H9 (cell line): Measurements from ENCODE around the gene VGLL3. TPM values are rescaled to one million over a fixed set of nuclear protein-coding genes. Genes with fewer than 3 reads are reported as not detected.

ENCODE experiments used
- DNase-seq: peaks from one replicate; pipeline ENCODE4 v3.0.0-alpha.2; 2017
- H2AFZ ChIP-seq: one replicate; pipeline ENCODE4 v1.6.1; 2013; ENCODE audit warnings: mild to moderate bottlenecking, low read length, control low read depth, moderate library complexity
- H2AK5ac ChIP-seq: 2 replicates; pipeline ENCODE4 v1.6.1; 2013; ENCODE audit warnings: low read length, control low read depth, mixed read lengths; ENCODE audit not compliant: insufficient read length
- H2BK120ac ChIP-seq: one replicate; pipeline ENCODE4 v1.6.1; 2013; ENCODE audit warnings: low read depth, mild to moderate bottlenecking, low read length, control low read depth, inconsistent platforms; ENCODE audit not compliant: poor library complexity, severe bottlenecking
- H2BK12ac ChIP-seq: 2 replicates; pipeline ENCODE4 v1.6.1; 2013; ENCODE audit warnings: low read length, control low read depth, mixed read lengths, low read depth; ENCODE audit not compliant: insufficient read length
- H2BK15ac ChIP-seq: 2 replicates; pipeline ENCODE4 v1.6.1; 2013; ENCODE audit warnings: low read depth, low read length, control low read depth
- H2BK20ac ChIP-seq: one replicate; pipeline ENCODE4 v1.6.1; 2013; ENCODE audit warnings: low read depth, mild to moderate bottlenecking, low read length, control low read depth, inconsistent platforms; ENCODE audit not compliant: poor library complexity, severe bottlenecking
- H2BK5ac ChIP-seq: 2 replicates; pipeline ENCODE4 v1.6.1; 2013; ENCODE audit warnings: low read length, control low read depth, mixed read lengths; ENCODE audit not compliant: insufficient read length
- H3K14ac ChIP-seq: 2 replicates; pipeline ENCODE4 v1.6.1; 2013; ENCODE audit warnings: low read length, control low read depth; ENCODE audit not compliant: insufficient read depth
- H3K18ac ChIP-seq: 2 replicates; pipeline ENCODE4 v1.6.1; 2013; ENCODE audit warnings: low read depth, mild to moderate bottlenecking, mixed read lengths, low read length, control low read depth; ENCODE audit not compliant: insufficient read length
- H3K23ac ChIP-seq: 2 replicates; pipeline ENCODE4 v1.6.1; 2013; ENCODE audit warnings: low read length, control low read depth, mixed read lengths, low read depth; ENCODE audit not compliant: insufficient read length
- H3K23me2 ChIP-seq: 2 replicates; pipeline ENCODE4 v1.6.1; 2013; ENCODE audit warnings: low read depth, mild to moderate bottlenecking, mixed read lengths, low read length, control low read depth; ENCODE audit not compliant: insufficient read length, poor library complexity, severe bottlenecking
- H3K27ac ChIP-seq: 2 replicates; pipeline ENCODE4 v1.5.1; 2013; ENCODE audit warnings: low read length, control low read depth, mixed read lengths, low read depth; ENCODE audit not compliant: insufficient read length
- H3K27me3 ChIP-seq: 2 replicates; pipeline ENCODE4 v1.6.1; 2013; ENCODE audit warnings: low read length, control low read depth, inconsistent platforms; ENCODE audit not compliant: insufficient read depth
- H3K4ac ChIP-seq: 2 replicates; pipeline ENCODE4 v1.6.1; 2013; ENCODE audit warnings: low read depth, mild to moderate bottlenecking, control low read depth, inconsistent platforms, low read length, moderate library complexity
- H3K4me1 ChIP-seq: 2 replicates; pipeline ENCODE4 v1.6.1; 2013; ENCODE audit warnings: low read length, control low read depth, inconsistent platforms; ENCODE audit not compliant: insufficient read depth
- H3K4me2 ChIP-seq: 2 replicates; pipeline ENCODE4 v1.6.1; 2013; ENCODE audit warnings: low read length, control low read depth, mixed read lengths; ENCODE audit not compliant: insufficient read length, insufficient read depth
- H3K56ac ChIP-seq: 2 replicates; pipeline ENCODE4 v1.6.1; 2013; ENCODE audit warnings: low read depth, mild to moderate bottlenecking, mixed read lengths, low read length, control low read depth; ENCODE audit not compliant: insufficient read length
- H3K79me1 ChIP-seq: 2 replicates; pipeline ENCODE4 v1.6.1; 2013; ENCODE audit warnings: low read depth, mild to moderate bottlenecking, moderate library complexity, low read length, control low read depth, inconsistent platforms; ENCODE audit not compliant: insufficient read depth, poor library complexity, severe bottlenecking
- H3K79me2 ChIP-seq: 2 replicates; pipeline ENCODE4 v1.6.1; 2013; ENCODE audit warnings: low read length, control low read depth, inconsistent platforms; ENCODE audit not compliant: insufficient read depth
- H3K9ac ChIP-seq: 2 replicates; pipeline ENCODE4 v1.6.1; 2013; ENCODE audit warnings: low read length, control low read depth, mixed read lengths; ENCODE audit not compliant: insufficient read length; ENCODE audit errors: extremely low read depth
- H3K9me3 ChIP-seq: one replicate; pipeline ENCODE4 v1.6.1; 2013; ENCODE audit warnings: low read depth, low read length, inconsistent platforms; ENCODE audit not compliant: control insufficient read depth
- H3T11ph ChIP-seq: one replicate; pipeline ENCODE4 v1.6.1; 2013; ENCODE audit warnings: mild to moderate bottlenecking, low read length, control low read depth, inconsistent platforms
- H4K20me1 ChIP-seq: one replicate; pipeline ENCODE4 v1.6.1; 2013; ENCODE audit not compliant: control insufficient read depth, insufficient read length, insufficient read depth
- H4K5ac ChIP-seq: 2 replicates; pipeline ENCODE4 v1.6.1; 2013; ENCODE audit warnings: low read depth, mild to moderate bottlenecking, mixed read lengths, low read length, control low read depth; ENCODE audit not compliant: insufficient read length
- H4K8ac ChIP-seq: replicated peaks from 2 replicates; pipeline ENCODE4 v1.6.1; 2013; ENCODE audit warnings: low read length, control low read depth, mixed read lengths, low read depth; ENCODE audit not compliant: insufficient read length
- H4K91ac ChIP-seq: 2 replicates; pipeline ENCODE4 v1.6.1; 2013; ENCODE audit warnings: low read depth, mild to moderate bottlenecking, moderate library complexity, mixed read lengths, low read length, control low read depth; ENCODE audit not compliant: insufficient read length
- H3K27ac Mint-ChIP-seq, 3 experiments: 2 replicates in 2 of 3; 3 replicates in 1 of 3; pipeline ENCODE4 v1.8.0; 2020 to 2021; ENCODE audit warnings: mixed read lengths in 3 of 3, mild to moderate bottlenecking in 1 of 3, moderate library complexity in 1 of 3
- H3K27me3 Mint-ChIP-seq: 2 replicates; pipeline ENCODE4 v1.8.0; 2021; ENCODE audit warnings: low read depth, mild to moderate bottlenecking, moderate library complexity, mixed read lengths
- H3K36me3 Mint-ChIP-seq, 3 experiments: 2 replicates in 2 of 3; 3 replicates in 1 of 3; pipeline ENCODE4 v1.8.0; 2020 to 2021; ENCODE audit warnings: low read depth in 3 of 3, mixed read lengths in 3 of 3; ENCODE audit not compliant: insufficient read depth in 1 of 3
- H3K4me1 Mint-ChIP-seq, 2 experiments: 2 replicates each; pipeline ENCODE4 v1.8.0; 2020; ENCODE audit warnings: mixed read lengths in 2 of 2
- H3K4me3 Mint-ChIP-seq, 2 experiments: 2 replicates in 1 of 2; 3 replicates in 1 of 2; pipeline ENCODE4 v1.8.0; 2020 to 2021; ENCODE audit warnings: mild to moderate bottlenecking in 2 of 2, mixed read lengths in 2 of 2, moderate library complexity in 1 of 2
- H3K9me3 Mint-ChIP-seq, 2 experiments: 2 replicates in 1 of 2; 3 replicates in 1 of 2; pipeline ENCODE4 v1.8.0; 2020; ENCODE audit warnings: mild to moderate bottlenecking in 2 of 2, mixed read lengths in 2 of 2, moderate library complexity in 1 of 2
- WGBS: extraction: QIAGEN DNeasy Blood & Tissue Kit; methylation state at CpG from one replicate; pipeline ENCODE4 v1.1.7; 2013; ENCODE audit warnings: missing lambda C conversion rate, low lambda C conversion rate, mixed read lengths; ENCODE audit not compliant: insufficient read length; ENCODE audit errors: extremely low coverage; 5-methylcytosine and 5-hydroxymethylcytosine counted together
- total RNA-seq: library from RNA; stranded (reverse); gene quantifications from 2 replicates; pipeline ENCODE4 v1.2.1, GENCODE V29; 2021
- TF ChIP-seq, protein P1 (sequence below): fragments of 200-600 bp; sonication (generic); conservative IDR thresholded peaks from 3 replicates; pipeline ENCODE4 v1.8.0; 2021; ENCODE audit warnings: antibody characterized with exemption, mild to moderate bottlenecking

Gene VGLL3
- total RNA-seq, 1 experiment from 2014 or later = 19.7 TPM

DNA sequence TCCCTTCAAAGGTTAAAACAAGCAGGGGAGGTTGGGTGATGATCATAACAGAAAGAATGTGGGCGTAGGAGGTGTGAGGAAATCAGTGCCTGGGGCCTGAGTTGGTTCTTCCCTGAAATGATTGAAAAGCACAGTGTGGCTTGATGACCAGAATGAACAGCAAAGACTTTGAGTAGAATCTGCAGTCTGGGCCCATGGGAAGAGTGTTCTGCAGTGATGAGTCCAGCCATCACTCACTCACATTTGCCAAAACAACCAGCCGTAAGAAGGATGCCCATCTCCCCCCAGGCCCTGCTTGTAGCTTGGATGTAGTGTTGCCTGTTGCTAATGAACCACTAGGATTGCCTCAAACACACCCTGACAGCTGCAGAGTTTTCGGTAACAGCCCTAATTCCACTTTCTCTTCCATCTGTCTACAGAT lies 67.9 kb downstream of the VGLL3 start:
- Histone ChIP-seq H3K4ac (no peak overlapping the region), H3T11ph (no peak overlapping the region), H2BK120ac (no peak overlapping the region), H3K79me2 (no peaks in the 10 kb centered on the region), H3K9ac (no peak overlapping the region), H4K5ac (no peak overlapping the region), H3K4me1 (peaks cover 2% of the 10 kb centered on the region; the same call in 1 of the 2 replicates), H4K20me1 (no peaks in the 10 kb centered on the region), H3K27ac (no peak overlapping the region), H2AK5ac (no peak overlapping the region), H3K27me3 (no peaks in the 10 kb centered on the region), H2BK5ac (no peak overlapping the region), H2BK20ac (no peak overlapping the region), H3K9me3 (no peaks in the 10 kb centered on the region), H2BK15ac (no peak overlapping the region), H3K23me2 (no peaks in the 10 kb centered on the region), H3K18ac (no peak overlapping the region), H2AFZ (no peak overlapping the region), H3K56ac (no peak overlapping the region), H4K8ac (no peak overlapping the region), H3K14ac (no peak overlapping the region), H2BK12ac (no peak overlapping the region), H3K4me2 (no peak overlapping the region), H3K23ac (no peak overlapping the region), H3K79me1 (no peaks in the 10 kb centered on the region), H4K91ac (no peak overlapping the region)
- WGBS = no CpG with 5 or more reads among the region's 3 CpGs
- H3K4me3 Mint-ChIP-seq = no peak overlapping the region
- H3K4me1 Mint-ChIP-seq = peaks cover 21 to 31% of the 10 kb centered on the region in 2 experiments
- H3K27ac Mint-ChIP-seq = no peak overlapping the region
- no peaks in the 10 kb centered on the region for H3K9me3 Mint-ChIP-seq
- no peaks in the 10 kb centered on the region for H3K27me3 Mint-ChIP-seq
- DNase-seq = no peak
- no peaks in the 10 kb centered on the region for H3K36me3 Mint-ChIP-seq
- TF ChIP-seq, protein P1, sequence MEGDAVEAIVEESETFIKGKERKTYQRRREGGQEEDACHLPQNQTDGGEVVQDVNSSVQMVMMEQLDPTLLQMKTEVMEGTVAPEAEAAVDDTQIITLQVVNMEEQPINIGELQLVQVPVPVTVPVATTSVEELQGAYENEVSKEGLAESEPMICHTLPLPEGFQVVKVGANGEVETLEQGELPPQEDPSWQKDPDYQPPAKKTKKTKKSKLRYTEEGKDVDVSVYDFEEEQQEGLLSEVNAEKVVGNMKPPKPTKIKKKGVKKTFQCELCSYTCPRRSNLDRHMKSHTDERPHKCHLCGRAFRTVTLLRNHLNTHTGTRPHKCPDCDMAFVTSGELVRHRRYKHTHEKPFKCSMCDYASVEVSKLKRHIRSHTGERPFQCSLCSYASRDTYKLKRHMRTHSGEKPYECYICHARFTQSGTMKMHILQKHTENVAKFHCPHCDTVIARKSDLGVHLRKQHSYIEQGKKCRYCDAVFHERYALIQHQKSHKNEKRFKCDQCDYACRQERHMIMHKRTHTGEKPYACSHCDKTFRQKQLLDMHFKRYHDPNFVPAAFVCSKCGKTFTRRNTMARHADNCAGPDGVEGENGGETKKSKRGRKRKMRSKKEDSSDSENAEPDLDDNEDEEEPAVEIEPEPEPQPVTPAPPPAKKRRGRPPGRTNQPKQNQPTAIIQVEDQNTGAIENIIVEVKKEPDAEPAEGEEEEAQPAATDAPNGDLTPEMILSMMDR = no peak
